ENCODE data around the gene LRRC41. TPM values are rescaled to one million over a fixed set of nuclear protein-coding genes. Genes with fewer than 3 reads are reported as not detected.
"Not testable (repeated sequence)": the region's sequence is repeated elsewhere in the genome, so short reads cannot be mapped to it uniquely, and the experiment has no call there.

LRRC41 gene
- total RNA-seq, 3 donors from 2014 or later = 43.0 to 47.7 (median 45.8) TPM

- H3K4me1 Mint-ChIP-seq (ENCODE audit: low read depth) = no peaks in the 10 kb centered on the region
- DNase-seq = no peak
- H3K9me3 Mint-ChIP-seq = no peaks in the 10 kb centered on the region
- no peaks in the 10 kb centered on the region for H3K36me3 Mint-ChIP-seq (ENCODE audit: insufficient read depth)
- H3K27me3 Mint-ChIP-seq (ENCODE audit: low read depth) = no peaks in the 10 kb centered on the region
- no peak overlapping the region for H3K4me3 Mint-ChIP-seq
- no peak for ATAC-seq
Measured at GRCh38 chr1:46333300-46334029, 30.0 kb upstream of the LRRC41 start.

GRCh38 chr1:46331786-46332540 lies 28.5 kb upstream of the LRRC41 start:
- H3K4me1 Mint-ChIP-seq (ENCODE audit: low read depth); H3K9me3 Mint-ChIP-seq; ATAC-seq; H3K4me3 Mint-ChIP-seq; H3K36me3 Mint-ChIP-seq (ENCODE audit: insufficient read depth); DNase-seq; H3K27me3 Mint-ChIP-seq (ENCODE audit: low read depth): not testable (repeated sequence)

GRCh38 chr1:46330381-46330780 lies 27.0 kb upstream of the LRRC41 start:
- not testable (repeated sequence) for H3K4me3 Mint-ChIP-seq; H3K36me3 Mint-ChIP-seq (ENCODE audit: insufficient read depth); H3K27me3 Mint-ChIP-seq (ENCODE audit: low read depth); H3K4me1 Mint-ChIP-seq (ENCODE audit: low read depth); DNase-seq; ATAC-seq; H3K9me3 Mint-ChIP-seq

GRCh38 chr1:46329807-46330206 lies 26.4 kb upstream of the LRRC41 start:
- not testable (repeated sequence) for H3K9me3 Mint-ChIP-seq; H3K27me3 Mint-ChIP-seq (ENCODE audit: low read depth); DNase-seq; H3K4me1 Mint-ChIP-seq (ENCODE audit: low read depth); H3K4me3 Mint-ChIP-seq; H3K36me3 Mint-ChIP-seq (ENCODE audit: insufficient read depth); ATAC-seq

GRCh38 chr1:46328182-46328581 lies 24.8 kb upstream of the LRRC41 start:
- ATAC-seq; H3K4me3 Mint-ChIP-seq; H3K27me3 Mint-ChIP-seq (ENCODE audit: low read depth); H3K4me1 Mint-ChIP-seq (ENCODE audit: low read depth); DNase-seq; H3K36me3 Mint-ChIP-seq (ENCODE audit: insufficient read depth); H3K9me3 Mint-ChIP-seq: not testable (repeated sequence)

- not testable (repeated sequence) for H3K36me3 Mint-ChIP-seq (ENCODE audit: insufficient read depth); ATAC-seq; H3K9me3 Mint-ChIP-seq; DNase-seq; H3K4me1 Mint-ChIP-seq (ENCODE audit: low read depth); H3K4me3 Mint-ChIP-seq; H3K27me3 Mint-ChIP-seq (ENCODE audit: low read depth)
Measured at GRCh38 chr1:46325285-46326076, 22.1 kb upstream of the LRRC41 start.

GRCh38 chr1:46322191-46322590 lies 18.8 kb upstream of the LRRC41 start:
- H3K4me1 Mint-ChIP-seq (ENCODE audit: low read depth); H3K4me3 Mint-ChIP-seq; DNase-seq; H3K27me3 Mint-ChIP-seq (ENCODE audit: low read depth); ATAC-seq; H3K36me3 Mint-ChIP-seq (ENCODE audit: insufficient read depth); H3K9me3 Mint-ChIP-seq: not testable (repeated sequence)

GRCh38 chr1:46319960-46320914 lies 16.8 kb upstream of the LRRC41 start:
- not testable (repeated sequence) for DNase-seq; ATAC-seq; H3K9me3 Mint-ChIP-seq; H3K36me3 Mint-ChIP-seq (ENCODE audit: insufficient read depth); H3K27me3 Mint-ChIP-seq (ENCODE audit: low read depth); H3K4me3 Mint-ChIP-seq; H3K4me1 Mint-ChIP-seq (ENCODE audit: low read depth)

- not testable (repeated sequence) for H3K4me1 Mint-ChIP-seq (ENCODE audit: low read depth); H3K27me3 Mint-ChIP-seq (ENCODE audit: low read depth); ATAC-seq; H3K4me3 Mint-ChIP-seq; H3K9me3 Mint-ChIP-seq; DNase-seq
- H3K36me3 Mint-ChIP-seq (ENCODE audit: insufficient read depth) = peaks cover 15% of the 10 kb centered on the region
Measured at GRCh38 chr1:46319301-46319700, 15.9 kb upstream of the LRRC41 start.

GRCh38 chr1:46317323-46317722 lies 13.9 kb upstream of the LRRC41 start:
- Mint-ChIP-seq H3K27me3 (ENCODE audit: low read depth) (no peaks in the 10 kb centered on the region), H3K36me3 (ENCODE audit: insufficient read depth) (peaks cover 18% of the 10 kb centered on the region), H3K4me1 (ENCODE audit: low read depth) (no peaks in the 10 kb centered on the region), H3K4me3 (no peak overlapping the region), H3K9me3 (no peaks in the 10 kb centered on the region)
- no peak for DNase-seq
- ATAC-seq = no peak

GRCh38 chr1:46315669-46316403 lies 12.4 kb upstream of the LRRC41 start:
- ATAC-seq (no peak), DNase-seq (no peak)
- peaks cover 21% of the 10 kb centered on the region for H3K36me3 Mint-ChIP-seq (ENCODE audit: insufficient read depth)
- H3K4me3 Mint-ChIP-seq = no peak overlapping the region
- no peaks in the 10 kb centered on the region for H3K4me1 Mint-ChIP-seq (ENCODE audit: low read depth)
- no peaks in the 10 kb centered on the region for H3K27me3 Mint-ChIP-seq (ENCODE audit: low read depth)
- no peaks in the 10 kb centered on the region for H3K9me3 Mint-ChIP-seq

- peaks cover 23% of the 10 kb centered on the region for H3K4me1 Mint-ChIP-seq (ENCODE audit: low read depth)
- no peak overlapping the region for H3K4me3 Mint-ChIP-seq
- peaks cover 34% of the 10 kb centered on the region for H3K36me3 Mint-ChIP-seq (ENCODE audit: insufficient read depth)
- no peaks in the 10 kb centered on the region for H3K27me3 Mint-ChIP-seq (ENCODE audit: low read depth)
- DNase-seq = no peak
- no peaks in the 10 kb centered on the region for H3K9me3 Mint-ChIP-seq
- ATAC-seq = no peak
Measured at GRCh38 chr1:46310321-46310720, 6.9 kb upstream of the LRRC41 start.

- Mint-ChIP-seq H3K27me3 (ENCODE audit: low read depth) (no peaks in the 10 kb centered on the region), H3K4me1 (ENCODE audit: low read depth) (peaks cover 26% of the 10 kb centered on the region), H3K9me3 (no peaks in the 10 kb centered on the region), H3K36me3 (ENCODE audit: insufficient read depth) (peaks cover 30% of the 10 kb centered on the region), H3K4me3 (no peak overlapping the region)
- DNase-seq (no peak), ATAC-seq (no peak)
Measured at GRCh38 chr1:46309401-46310159, 6.2 kb upstream of the LRRC41 start.
